Measurements from ENCODE around the gene TPK1.

Gene TPK1

GRCh38 chr7:144682581-144683280 lies 153.1 kb downstream of the TPK1 start:
- Histone ChIP-seq H3K4me1 (ENCODE audit: control insufficient read depth, insufficient read depth, low read length) (no peaks in the 10 kb centered on the region), H3K9ac (ENCODE audit: low read length in 2 of 2) (no peak overlapping the region)

GRCh38 chr7:144676492-144676891 lies 159.4 kb downstream of the TPK1 start:
- H3K36me3 ChIP-seq (ENCODE audit: control insufficient read depth in 2 of 2, insufficient read depth in 2 of 2, low read length in 2 of 2), result no peaks in the 10 kb centered on the region

More at GRCh38 chr7:144682581-144683280, 153.1 kb downstream of the TPK1 start:
- Histone ChIP-seq H3K27ac (ENCODE audit: low read length) (no peak overlapping the region), H3K27me3 (ENCODE audit: control insufficient read depth in 1 of 2, insufficient read depth in 2 of 2, low read length in 2 of 2) (no peaks in the 10 kb centered on the region), H3K9me3 (ENCODE audit: control insufficient read depth in 2 of 2, low read length in 2 of 2) (no peaks in the 10 kb centered on the region), H3K36me3 (ENCODE audit: control insufficient read depth in 2 of 2, insufficient read depth in 2 of 2, low read length in 2 of 2) (no peaks in the 10 kb centered on the region), H3K4me3 (ENCODE audit: low read length in 2 of 2) (no peak overlapping the region)

GRCh38 chr7:144674550-144674949 lies 161.3 kb downstream of the TPK1 start:
- Histone ChIP-seq H3K9me3 (ENCODE audit: control insufficient read depth in 2 of 2, low read length in 2 of 2) (no peaks in the 10 kb centered on the region), H3K27me3 (ENCODE audit: control insufficient read depth in 1 of 2, insufficient read depth in 2 of 2, low read length in 2 of 2) (no peaks in the 10 kb centered on the region), H3K27ac (ENCODE audit: low read length) (no peak overlapping the region), H3K9ac (ENCODE audit: low read length in 2 of 2) (no peak overlapping the region), H3K4me3 (ENCODE audit: low read length in 2 of 2) (no peak overlapping the region), H3K4me1 (ENCODE audit: control insufficient read depth, insufficient read depth, low read length) (no peaks in the 10 kb centered on the region), H3K36me3 (ENCODE audit: control insufficient read depth in 2 of 2, insufficient read depth in 2 of 2, low read length in 2 of 2) (no peaks in the 10 kb centered on the region)

More at GRCh38 chr7:144676492-144676891, 159.4 kb downstream of the TPK1 start:
- Histone ChIP-seq H3K9me3 (ENCODE audit: control insufficient read depth in 2 of 2, low read length in 2 of 2) (no peaks in the 10 kb centered on the region), H3K4me1 (ENCODE audit: control insufficient read depth, insufficient read depth, low read length) (no peaks in the 10 kb centered on the region), H3K27ac (ENCODE audit: low read length) (no peak overlapping the region), H3K27me3 (ENCODE audit: control insufficient read depth in 1 of 2, insufficient read depth in 2 of 2, low read length in 2 of 2) (no peaks in the 10 kb centered on the region), H3K4me3 (ENCODE audit: low read length in 2 of 2) (no peak overlapping the region), H3K9ac (ENCODE audit: low read length in 2 of 2) (no peak overlapping the region)

DNA sequence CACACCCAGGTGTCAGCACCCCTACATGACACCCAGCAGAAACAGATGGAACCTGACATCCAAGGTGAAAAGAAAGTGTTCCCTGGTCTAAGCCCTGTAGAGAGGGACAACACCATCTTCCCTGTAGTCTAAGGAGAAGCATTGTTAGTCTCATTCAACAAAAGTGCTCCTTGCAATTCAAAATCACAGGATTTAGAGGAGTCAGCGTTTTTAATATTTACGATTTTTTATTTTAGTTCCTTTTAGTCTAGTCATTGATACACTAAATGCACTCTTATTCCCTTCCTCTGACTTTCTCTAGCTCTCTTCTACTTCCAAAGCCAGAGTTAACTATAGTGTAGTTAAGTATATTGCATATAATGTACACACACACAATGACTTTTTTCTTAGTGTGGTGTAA lies 163.0 kb downstream of the TPK1 start:
- no peak overlapping the region for H3K9ac ChIP-seq (ENCODE audit: low read length in 2 of 2)
- no peaks in the 10 kb centered on the region for H3K36me3 ChIP-seq (ENCODE audit: control insufficient read depth in 2 of 2, insufficient read depth in 2 of 2, low read length in 2 of 2)
- H3K4me3 ChIP-seq (ENCODE audit: low read length in 2 of 2), result no peak overlapping the region
- H3K27ac ChIP-seq (ENCODE audit: low read length), result no peak overlapping the region
- H3K9me3 ChIP-seq (ENCODE audit: control insufficient read depth in 2 of 2, low read length in 2 of 2), result no peaks in the 10 kb centered on the region
- no peaks in the 10 kb centered on the region for H3K4me1 ChIP-seq (ENCODE audit: control insufficient read depth, insufficient read depth, low read length)
- no peaks in the 10 kb centered on the region for H3K27me3 ChIP-seq (ENCODE audit: control insufficient read depth in 1 of 2, insufficient read depth in 2 of 2, low read length in 2 of 2)

DNA sequence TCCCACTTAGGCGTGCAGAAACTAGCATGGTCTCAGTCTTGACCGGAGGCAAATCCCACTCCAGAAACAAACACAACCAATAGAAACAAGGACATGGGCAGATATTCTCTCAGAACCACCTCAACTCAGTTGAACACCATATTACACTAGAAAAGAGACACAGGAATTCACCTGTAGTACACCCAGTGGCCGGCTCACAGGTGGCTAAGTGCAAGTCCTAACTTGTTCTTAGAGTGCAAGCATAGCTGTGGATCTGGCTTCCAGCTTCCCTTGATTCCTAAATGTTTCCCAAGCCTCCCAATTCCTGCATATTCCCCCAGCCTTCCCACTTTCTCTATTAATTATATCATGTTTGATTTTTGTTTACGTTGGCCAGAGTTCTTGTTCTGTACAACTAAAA lies 164.4 kb downstream of the TPK1 start:
- no peak overlapping the region for H3K9ac ChIP-seq (ENCODE audit: low read length in 2 of 2)
- H3K36me3 ChIP-seq (ENCODE audit: control insufficient read depth in 2 of 2, insufficient read depth in 2 of 2, low read length in 2 of 2), result no peaks in the 10 kb centered on the region
- no peaks in the 10 kb centered on the region for H3K4me1 ChIP-seq (ENCODE audit: control insufficient read depth, insufficient read depth, low read length)
- H3K4me3 ChIP-seq (ENCODE audit: low read length in 2 of 2), result no peak overlapping the region
- no peak overlapping the region for H3K27ac ChIP-seq (ENCODE audit: low read length)
- H3K27me3 ChIP-seq (ENCODE audit: control insufficient read depth in 1 of 2, insufficient read depth in 2 of 2, low read length in 2 of 2), result no peaks in the 10 kb centered on the region
- no peaks in the 10 kb centered on the region for H3K9me3 ChIP-seq (ENCODE audit: control insufficient read depth in 2 of 2, low read length in 2 of 2)

DNA sequence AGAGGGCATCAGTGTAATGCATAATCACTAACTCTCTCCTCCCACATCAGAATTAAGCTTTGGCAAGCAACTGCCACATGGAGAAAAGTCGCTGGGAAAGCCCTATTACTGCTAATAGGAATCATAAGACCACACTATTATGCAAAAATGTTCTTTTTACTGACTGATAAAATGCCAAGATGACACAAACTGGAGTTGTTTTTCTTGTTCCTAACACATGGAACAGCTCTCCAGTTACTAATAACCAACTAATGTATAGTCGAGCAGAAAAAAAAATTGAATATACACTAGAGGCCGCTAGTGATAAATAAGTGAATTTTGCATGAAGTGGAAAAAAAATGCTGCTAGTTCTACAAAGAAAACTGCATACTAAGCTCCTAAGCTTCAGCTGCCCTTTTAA lies 165.6 kb downstream of the TPK1 start:
- Histone ChIP-seq H3K4me1 (ENCODE audit: control insufficient read depth, insufficient read depth, low read length) (no peaks in the 10 kb centered on the region), H3K27ac (ENCODE audit: low read length) (no peak overlapping the region), H3K27me3 (ENCODE audit: control insufficient read depth in 1 of 2, insufficient read depth in 2 of 2, low read length in 2 of 2) (no peaks in the 10 kb centered on the region), H3K36me3 (ENCODE audit: control insufficient read depth in 2 of 2, insufficient read depth in 2 of 2, low read length in 2 of 2) (no peaks in the 10 kb centered on the region), H3K4me3 (ENCODE audit: low read length in 2 of 2) (no peak overlapping the region), H3K9me3 (ENCODE audit: control insufficient read depth in 2 of 2, low read length in 2 of 2) (no peaks in the 10 kb centered on the region), H3K9ac (ENCODE audit: low read length in 2 of 2) (no peak overlapping the region)

- no peaks in the 10 kb centered on the region for H3K4me1 ChIP-seq (ENCODE audit: control insufficient read depth, insufficient read depth, low read length)
- H3K36me3 ChIP-seq (ENCODE audit: control insufficient read depth in 2 of 2, insufficient read depth in 2 of 2, low read length in 2 of 2), result no peaks in the 10 kb centered on the region
- no peak overlapping the region for H3K9ac ChIP-seq (ENCODE audit: low read length in 2 of 2)
- H3K27ac ChIP-seq (ENCODE audit: low read length), result no peak overlapping the region
- H3K9me3 ChIP-seq (ENCODE audit: control insufficient read depth in 2 of 2, low read length in 2 of 2), result no peaks in the 10 kb centered on the region
- H3K27me3 ChIP-seq (ENCODE audit: control insufficient read depth in 1 of 2, insufficient read depth in 2 of 2, low read length in 2 of 2), result no peaks in the 10 kb centered on the region
- no peak overlapping the region for H3K4me3 ChIP-seq (ENCODE audit: low read length in 2 of 2)
These were observed 167.3 kb downstream of the TPK1 start for GRCh38 chr7:144668503-144668902.

GRCh38 chr7:144665689-144666381 lies 170.0 kb downstream of the TPK1 start:
- Histone ChIP-seq H3K9ac (ENCODE audit: low read length in 2 of 2) (no peak overlapping the region), H3K9me3 (ENCODE audit: control insufficient read depth in 2 of 2, low read length in 2 of 2) (no peaks in the 10 kb centered on the region), H3K4me3 (ENCODE audit: low read length in 2 of 2) (no peak overlapping the region), H3K4me1 (ENCODE audit: control insufficient read depth, insufficient read depth, low read length) (no peaks in the 10 kb centered on the region), H3K27me3 (ENCODE audit: control insufficient read depth in 1 of 2, insufficient read depth in 2 of 2, low read length in 2 of 2) (no peaks in the 10 kb centered on the region), H3K36me3 (ENCODE audit: control insufficient read depth in 2 of 2, insufficient read depth in 2 of 2, low read length in 2 of 2) (no peaks in the 10 kb centered on the region), H3K27ac (ENCODE audit: low read length) (no peak overlapping the region)

- H3K4me1 ChIP-seq (ENCODE audit: control insufficient read depth, insufficient read depth, low read length), result no peaks in the 10 kb centered on the region
These were observed 176.6 kb downstream of the TPK1 start for GRCh38 chr7:144659211-144659610.

DNA sequence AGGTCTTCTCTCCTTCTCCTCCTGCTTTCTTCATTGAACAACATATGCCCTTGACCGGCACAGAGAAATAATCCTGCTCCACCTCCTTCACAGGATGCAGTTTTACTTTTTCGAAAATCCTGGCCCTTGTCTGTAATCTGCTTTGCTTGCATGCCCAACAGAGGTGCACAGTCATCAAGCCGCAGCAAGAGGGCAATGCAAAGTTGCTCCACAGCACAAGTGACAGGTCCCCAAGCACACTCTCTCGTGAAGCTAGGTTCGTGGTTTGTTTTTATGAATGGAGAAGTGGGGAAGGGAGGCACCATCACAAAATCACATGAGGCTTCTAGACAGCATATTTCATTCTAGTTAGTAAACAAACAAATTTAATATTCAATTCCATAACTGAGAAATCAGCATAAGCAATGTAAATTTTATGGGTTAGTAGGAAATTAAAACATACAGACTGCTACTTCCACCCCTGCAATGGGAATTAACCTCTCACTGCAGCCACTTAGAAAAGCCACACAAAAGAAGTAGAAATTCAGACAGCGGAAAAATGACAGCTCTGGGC lies 178.8 kb downstream of the TPK1 start:
- Histone ChIP-seq H3K9ac (ENCODE audit: low read length in 2 of 2) (no peak overlapping the region), H3K27me3 (ENCODE audit: control insufficient read depth in 1 of 2, insufficient read depth in 2 of 2, low read length in 2 of 2) (no peaks in the 10 kb centered on the region), H3K36me3 (ENCODE audit: control insufficient read depth in 2 of 2, insufficient read depth in 2 of 2, low read length in 2 of 2) (no peaks in the 10 kb centered on the region), H3K4me3 (ENCODE audit: low read length in 2 of 2) (no peak overlapping the region), H3K9me3 (ENCODE audit: control insufficient read depth in 2 of 2, low read length in 2 of 2) (no peaks in the 10 kb centered on the region), H3K4me1 (ENCODE audit: control insufficient read depth, insufficient read depth, low read length) (no peaks in the 10 kb centered on the region), H3K27ac (ENCODE audit: low read length) (no peak overlapping the region)

More at GRCh38 chr7:144659211-144659610, 176.6 kb downstream of the TPK1 start:
- H3K9ac ChIP-seq (ENCODE audit: low read length in 2 of 2), result no peak overlapping the region
- H3K4me3 ChIP-seq (ENCODE audit: low read length in 2 of 2), result no peak overlapping the region
- H3K27ac ChIP-seq (ENCODE audit: low read length), result no peak overlapping the region
- H3K36me3 ChIP-seq (ENCODE audit: control insufficient read depth in 2 of 2, insufficient read depth in 2 of 2, low read length in 2 of 2), result no peaks in the 10 kb centered on the region
- no peaks in the 10 kb centered on the region for H3K27me3 ChIP-seq (ENCODE audit: control insufficient read depth in 1 of 2, insufficient read depth in 2 of 2, low read length in 2 of 2)
- no peaks in the 10 kb centered on the region for H3K9me3 ChIP-seq (ENCODE audit: control insufficient read depth in 2 of 2, low read length in 2 of 2)

- Histone ChIP-seq H3K9me3 (ENCODE audit: control insufficient read depth in 2 of 2, low read length in 2 of 2) (no peaks in the 10 kb centered on the region), H3K27ac (ENCODE audit: low read length) (no peak overlapping the region), H3K4me3 (ENCODE audit: low read length in 2 of 2) (no peak overlapping the region), H3K4me1 (ENCODE audit: control insufficient read depth, insufficient read depth, low read length) (no peaks in the 10 kb centered on the region), H3K9ac (ENCODE audit: low read length in 2 of 2) (no peak overlapping the region), H3K36me3 (ENCODE audit: control insufficient read depth in 2 of 2, insufficient read depth in 2 of 2, low read length in 2 of 2) (no peaks in the 10 kb centered on the region), H3K27me3 (ENCODE audit: control insufficient read depth in 1 of 2, insufficient read depth in 2 of 2, low read length in 2 of 2) (no peaks in the 10 kb centered on the region)
These were observed 182.4 kb downstream of the TPK1 start for GRCh38 chr7:144653449-144653848.

All from stomach smooth muscle (tissue), 2 donors.